Measurements from ENCODE around the gene RTCB.

- TF ChIP-seq CTCF (IDR thresholded peaks at IDR 0.05 in 8 of 11, conservative IDR thresholded peaks at IDR 0.05 in 3 of 11) (no peak), POLR2A (IDR thresholded peaks at IDR 0.05) (no peak), POLR2AphosphoS5 (IDR thresholded peaks at IDR 0.05) (no peak)
Measured at GRCh38 chr22:32376681-32377080, 35.4 kb downstream of the RTCB start.
